Activated CD4-positive, alpha-beta memory T cell treated with anti-CD3 and anti-CD28 coated beads for 36 hours (primary cell): ENCODE results near the gene NEUROD2. TPM values are rescaled to one million over a fixed set of nuclear protein-coding genes. Genes with fewer than 3 reads are reported as not detected.

Experiments
- CTCF ChIA-PET: fragments of 350-600 bp; sonication (Branson Sonifier 250); formaldehyde crosslinking; loops from one replicate; lab custom pipeline; 2021; ENCODE audit warnings: antibody characterized with exemption, inconsistent platforms; lab: Charles Lee
- POLR2A ChIA-PET: fragments of 350-600 bp; sonication (Branson Sonifier 250); formaldehyde crosslinking; loops from one replicate; lab custom pipeline; 2021; ENCODE audit warnings: antibody characterized with exemption; lab: Charles Lee
- DNase-seq: peaks from one replicate; pipeline ENCODE4 v3.0.0-alpha.2; 2020
- H3K27ac Mint-ChIP-seq: one replicate; pipeline ENCODE4 v1.8.0; 2021; ENCODE audit warnings: mixed read lengths
- H3K27me3 Mint-ChIP-seq: one replicate; pipeline ENCODE4 v1.8.0; 2021; ENCODE audit warnings: mixed read lengths
- H3K36me3 Mint-ChIP-seq: one replicate; pipeline ENCODE4 v1.8.0; 2021; ENCODE audit warnings: mixed read lengths
- H3K4me1 Mint-ChIP-seq: one replicate; pipeline ENCODE4 v1.8.0; 2021; ENCODE audit warnings: low read depth, mixed read lengths
- H3K4me3 Mint-ChIP-seq: one replicate; pipeline ENCODE4 v1.8.0; 2021; ENCODE audit warnings: mild to moderate bottlenecking, mixed read lengths
- H3K9me3 Mint-ChIP-seq: one replicate; pipeline ENCODE4 v1.8.0; 2021; ENCODE audit warnings: mixed read lengths
- intact Hi-C: fragments of 100-400 bp; cut with micrococcal nuclease; formaldehyde crosslinking; loops from one replicate; pipeline ENCODE4 v1.15.1; 2023
- total RNA-seq, 2 experiments: library from RNA; stranded (reverse); gene quantifications; one replicate each; pipeline ENCODE4 v1.2.3, GENCODE V29; 2021

The NEUROD2 gene
- total RNA-seq, 2 experiments from 2014 or later, result not detected

DNA sequence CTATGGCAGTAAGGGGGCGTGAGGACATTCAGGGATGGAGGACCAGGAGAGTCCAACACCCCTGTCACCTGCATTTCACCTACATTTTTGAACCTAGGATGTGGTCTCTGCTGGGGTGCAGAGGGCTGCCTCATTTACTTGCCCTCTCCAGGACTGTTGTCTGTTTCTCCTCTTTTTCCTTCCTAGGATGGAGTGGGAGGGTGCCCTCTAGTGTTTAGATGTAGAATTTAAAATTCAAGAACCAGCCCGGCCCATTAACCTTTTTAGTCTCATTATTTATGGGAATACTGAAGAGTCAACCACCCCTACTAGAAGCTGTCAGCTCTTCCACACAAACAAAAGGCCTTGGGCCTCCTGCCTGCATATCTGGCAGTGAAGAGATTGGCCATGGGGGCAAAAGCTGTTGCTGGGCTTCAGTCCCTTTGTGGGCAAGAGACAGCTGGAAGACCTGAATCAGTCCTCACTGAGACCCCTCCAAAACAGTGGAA is 26.7 kb upstream of the NEUROD2 start:
- Mint-ChIP-seq H3K36me3 (peaks cover 3% of the 10 kb centered on the region), H3K27ac (no peak overlapping the region), H3K9me3 (no peaks in the 10 kb centered on the region), H3K4me3 (no peak overlapping the region), H3K4me1 (peaks cover 32% of the 10 kb centered on the region), H3K27me3 (peaks cover 7% of the 10 kb centered on the region)
- no peak for DNase-seq
- ChIA-PET CTCF (interaction anchor here (0.6 to 7.6 kb wide), 20 partner anchors 10 to 1031 kb away, joined by 3 to 178 read pairs (median 3); partner anchors contain the start of genes MIEN1 and TCAP), POLR2A (no interaction called here)
- intact Hi-C loops, result loop anchor here (1.0 kb wide), 1 partner anchor 12 kb away; no protein-coding TSS in a partner anchor

DNA sequence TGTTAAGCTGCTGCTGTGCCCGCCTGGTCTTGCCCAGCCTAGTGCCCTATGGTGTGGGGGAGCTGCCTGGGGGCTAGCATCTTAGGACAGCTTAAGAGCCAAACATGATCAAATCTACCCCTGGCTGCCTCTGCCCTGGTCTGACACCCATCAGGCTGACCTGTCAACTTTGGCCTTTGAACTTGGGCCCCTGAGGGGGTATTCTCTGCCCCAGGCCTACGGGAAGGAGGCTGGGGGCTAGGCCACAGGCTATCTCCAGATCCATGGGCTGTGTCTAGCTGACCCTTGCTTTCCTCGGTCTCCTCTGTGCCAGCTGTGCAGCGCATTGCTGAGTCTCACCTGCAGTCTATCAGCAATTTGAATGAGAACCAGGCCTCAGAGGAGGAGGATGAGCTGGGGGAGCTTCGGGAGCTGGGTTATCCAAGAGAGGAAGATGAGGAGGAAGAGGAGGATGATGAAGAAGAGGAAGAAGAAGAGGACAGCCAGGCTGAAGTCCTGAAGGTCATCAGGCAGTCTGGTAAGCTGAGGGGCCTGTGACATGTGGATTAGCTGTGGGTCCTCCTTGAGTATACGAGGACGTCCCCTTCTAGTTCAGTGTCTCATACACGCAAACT is 26.0 kb upstream of the NEUROD2 start:
- Mint-ChIP-seq H3K4me3 (no peak overlapping the region), H3K9me3 (no peaks in the 10 kb centered on the region), H3K4me1 (peaks cover 25% of the 10 kb centered on the region), H3K36me3 (peaks cover 3% of the 10 kb centered on the region), H3K27ac (no peak overlapping the region), H3K27me3 (peaks cover 8% of the 10 kb centered on the region)
- ChIA-PET CTCF (interaction anchor here (0.6 to 7.6 kb wide), 11 partner anchors 11 to 246 kb away, joined by 3 to 178 read pairs (median 5); partner anchors contain the start of gene MIEN1), POLR2A (no interaction called here)
- DNase-seq, result no peak
- intact Hi-C loops, result loop anchor here (1.0 kb wide), 1 partner anchor 11 kb away; no protein-coding TSS in a partner anchor

DNA sequence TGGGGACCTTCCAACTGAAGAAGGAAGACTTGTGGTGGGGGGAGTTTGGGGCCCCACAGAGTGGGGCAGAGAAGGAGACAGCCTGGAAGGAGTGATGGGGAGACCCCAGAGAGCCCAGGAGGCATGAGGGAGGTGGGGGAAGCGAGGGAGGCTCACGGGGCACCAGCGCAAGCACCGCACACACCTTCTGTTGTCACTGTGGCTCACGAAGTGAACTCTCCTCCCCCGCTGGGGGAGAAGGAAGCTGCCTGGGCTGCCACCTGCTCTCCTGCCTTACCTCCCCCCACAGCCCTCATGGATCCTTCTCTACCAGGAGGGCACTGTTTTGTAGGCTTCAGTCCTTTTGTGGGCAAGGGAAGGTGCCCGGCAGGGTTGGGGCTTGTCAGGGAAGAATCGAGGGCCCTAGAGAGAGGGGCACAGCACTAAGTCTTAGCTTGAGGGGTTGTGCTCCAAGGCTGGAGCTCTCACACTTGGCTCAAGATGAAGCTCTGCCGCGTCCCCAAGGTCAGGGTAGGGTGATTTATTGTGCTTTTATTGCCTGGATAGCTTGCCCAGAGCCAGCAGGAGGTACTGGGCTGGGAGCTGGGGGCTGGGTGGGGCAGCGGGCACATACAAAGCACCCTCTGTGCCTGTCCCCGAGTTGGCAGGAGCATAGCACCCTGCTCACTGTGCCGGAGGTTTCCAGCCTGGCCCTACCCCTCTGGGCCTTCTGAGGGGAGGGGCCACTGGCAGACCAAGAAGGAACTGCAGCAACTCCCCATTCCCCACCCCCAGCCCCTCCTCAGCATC is 24.6 kb upstream of the NEUROD2 start:
- ChIA-PET POLR2A (no interaction called here), CTCF (interaction anchor here (1.6 to 7.6 kb wide), 4 partner anchors 11 to 84 kb away, joined by 4 to 178 read pairs (median 24); no protein-coding TSS in a partner anchor)
- Mint-ChIP-seq H3K27me3 (peaks cover 19% of the 10 kb centered on the region), H3K4me1 (peaks cover 13% of the 10 kb centered on the region), H3K4me3 (no peak overlapping the region), H3K27ac (no peak overlapping the region), H3K36me3 (no peaks in the 10 kb centered on the region), H3K9me3 (no peaks in the 10 kb centered on the region)
- DNase-seq, result no peak
- intact Hi-C loops, result no loop called here

DNA sequence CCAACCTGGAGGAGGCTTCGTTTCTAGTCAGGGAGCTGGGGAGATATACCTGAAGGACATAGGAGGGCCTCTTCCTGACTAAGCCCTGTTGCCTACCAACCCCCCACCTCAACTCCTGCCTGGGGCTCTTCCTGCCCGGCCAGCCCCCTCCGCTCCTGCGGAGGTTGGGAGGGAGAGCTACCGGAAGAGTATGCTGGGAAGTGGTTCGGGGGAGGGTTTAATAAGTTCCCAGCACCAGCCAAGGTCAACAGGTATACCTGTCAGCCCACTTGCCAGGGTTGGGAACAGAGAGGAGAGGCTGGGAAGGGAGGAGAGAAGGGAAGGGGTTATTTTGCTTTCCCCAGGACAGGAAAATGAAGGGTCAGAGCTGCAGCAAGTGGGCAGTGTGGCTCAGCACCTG is 23.7 kb upstream of the NEUROD2 start:
- intact Hi-C loops, result no loop called here
- no peak for DNase-seq
- H3K27me3 Mint-ChIP-seq, result peaks cover 24% of the 10 kb centered on the region
- H3K27ac Mint-ChIP-seq, result no peak overlapping the region
- POLR2A ChIA-PET, result interaction anchor here (0.6 kb wide), 1 partner anchor 8 kb away, joined by 7 read pairs; no protein-coding TSS in a partner anchor
- CTCF ChIA-PET, result interaction anchor here (1.4 to 7.6 kb wide), 2 partner anchors 10 to 22 kb away, joined by 9 to 178 read pairs; no protein-coding TSS in a partner anchor
- no peaks in the 10 kb centered on the region for H3K36me3 Mint-ChIP-seq
- H3K9me3 Mint-ChIP-seq, result no peaks in the 10 kb centered on the region
- H3K4me3 Mint-ChIP-seq, result no peak overlapping the region
- peaks cover 12% of the 10 kb centered on the region for H3K4me1 Mint-ChIP-seq

DNA sequence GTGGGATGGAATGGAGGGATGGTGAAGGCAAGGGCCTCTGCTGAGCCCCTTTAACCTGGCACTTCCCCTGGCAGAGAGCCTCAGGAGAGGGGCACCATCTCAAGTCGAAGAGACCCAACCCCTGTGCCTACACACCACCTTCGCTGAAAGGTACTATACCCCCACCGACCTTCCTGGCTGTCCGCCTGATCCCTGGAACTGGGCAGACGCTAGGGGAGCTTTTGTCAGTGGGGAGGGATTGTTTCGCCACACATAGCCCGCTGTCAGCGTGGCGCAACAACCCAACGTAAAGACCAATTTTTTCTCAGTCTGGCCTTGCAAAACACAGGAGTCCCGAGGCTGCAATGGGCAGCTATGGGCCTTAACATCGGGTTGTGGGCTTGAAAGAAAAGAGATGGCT is 22.2 kb upstream of the NEUROD2 start:
- Mint-ChIP-seq H3K4me1 (peaks cover 11% of the 10 kb centered on the region), H3K9me3 (no peaks in the 10 kb centered on the region), H3K27ac (no peak overlapping the region), H3K27me3 (peaks cover 38% of the 10 kb centered on the region), H3K36me3 (no peaks in the 10 kb centered on the region), H3K4me3 (no peak overlapping the region)
- DNase-seq, result no peak
- intact Hi-C loops, result no loop called here
- CTCF ChIA-PET, result interaction anchor here (7.6 kb wide), 1 partner anchor 8 kb away, joined by 178 read pairs; no protein-coding TSS in a partner anchor
- POLR2A ChIA-PET, result no interaction called here

- POLR2A ChIA-PET, result no interaction called here
- no peak overlapping the region for H3K4me3 Mint-ChIP-seq
- no peaks in the 10 kb centered on the region for H3K9me3 Mint-ChIP-seq
- DNase-seq, result no peak
- intact Hi-C loops, result no loop called here
- CTCF ChIA-PET, result interaction anchor here (7.6 kb wide), 1 partner anchor 8 kb away, joined by 178 read pairs; no protein-coding TSS in a partner anchor
- no peak overlapping the region for H3K27ac Mint-ChIP-seq
- no peaks in the 10 kb centered on the region for H3K36me3 Mint-ChIP-seq
- peaks cover 11% of the 10 kb centered on the region for H3K4me1 Mint-ChIP-seq
- peaks cover 39% of the 10 kb centered on the region for H3K27me3 Mint-ChIP-seq
Observed at GRCh38 chr17:39629494-39629880, 21.8 kb upstream of the NEUROD2 start.

DNA sequence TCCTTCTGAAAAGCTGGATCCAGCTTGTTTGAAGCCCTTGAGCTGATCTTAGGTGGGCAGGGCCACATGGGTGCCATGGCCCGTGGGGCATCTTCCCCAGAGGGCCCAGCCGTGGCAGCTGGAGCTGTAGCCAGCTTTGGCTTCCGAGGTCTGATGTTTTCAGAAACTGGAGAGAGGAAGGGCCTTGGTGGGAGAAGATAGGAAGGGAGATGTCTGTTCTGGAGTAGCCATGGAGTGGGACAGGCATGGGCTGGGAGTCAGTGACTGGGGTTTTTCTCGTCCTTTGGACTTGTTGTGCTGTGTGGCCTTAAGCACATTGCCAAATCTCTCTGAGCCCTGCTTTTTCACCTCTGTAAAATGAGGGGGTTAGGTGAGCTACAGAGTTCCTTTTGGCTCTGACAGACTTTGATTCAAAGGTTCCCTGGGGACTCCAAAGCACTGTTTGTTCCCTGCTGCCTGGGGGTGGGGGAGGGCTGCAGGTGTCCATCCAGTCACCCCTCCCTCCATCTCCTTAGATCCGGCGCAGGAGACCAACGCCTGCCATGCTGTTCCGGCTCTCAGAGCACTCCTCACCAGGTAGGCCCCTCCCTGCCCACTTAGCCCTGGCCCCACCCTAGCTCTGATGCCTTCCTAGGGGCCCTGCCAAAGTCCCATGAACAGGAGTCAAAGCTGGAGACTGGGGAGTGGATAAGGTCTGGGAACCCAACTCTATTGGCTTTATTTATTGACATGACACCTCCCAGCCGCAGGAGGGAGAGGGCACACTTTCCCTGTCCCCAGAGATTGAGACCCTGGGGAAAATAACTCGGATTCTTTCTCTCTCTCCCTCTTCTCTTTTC is 21.2 kb upstream of the NEUROD2 start:
- Mint-ChIP-seq H3K27ac (no peak overlapping the region), H3K9me3 (no peaks in the 10 kb centered on the region), H3K4me3 (no peak overlapping the region), H3K4me1 (peaks cover 11% of the 10 kb centered on the region), H3K36me3 (no peaks in the 10 kb centered on the region), H3K27me3 (peaks cover 41% of the 10 kb centered on the region)
- intact Hi-C loops, result no loop called here
- POLR2A ChIA-PET, result no interaction called here
- CTCF ChIA-PET, result interaction anchor here (1.5 to 7.6 kb wide), 2 partner anchors 7 to 10 kb away, joined by 5 to 178 read pairs; no protein-coding TSS in a partner anchor
- DNase-seq, result no peak

DNA sequence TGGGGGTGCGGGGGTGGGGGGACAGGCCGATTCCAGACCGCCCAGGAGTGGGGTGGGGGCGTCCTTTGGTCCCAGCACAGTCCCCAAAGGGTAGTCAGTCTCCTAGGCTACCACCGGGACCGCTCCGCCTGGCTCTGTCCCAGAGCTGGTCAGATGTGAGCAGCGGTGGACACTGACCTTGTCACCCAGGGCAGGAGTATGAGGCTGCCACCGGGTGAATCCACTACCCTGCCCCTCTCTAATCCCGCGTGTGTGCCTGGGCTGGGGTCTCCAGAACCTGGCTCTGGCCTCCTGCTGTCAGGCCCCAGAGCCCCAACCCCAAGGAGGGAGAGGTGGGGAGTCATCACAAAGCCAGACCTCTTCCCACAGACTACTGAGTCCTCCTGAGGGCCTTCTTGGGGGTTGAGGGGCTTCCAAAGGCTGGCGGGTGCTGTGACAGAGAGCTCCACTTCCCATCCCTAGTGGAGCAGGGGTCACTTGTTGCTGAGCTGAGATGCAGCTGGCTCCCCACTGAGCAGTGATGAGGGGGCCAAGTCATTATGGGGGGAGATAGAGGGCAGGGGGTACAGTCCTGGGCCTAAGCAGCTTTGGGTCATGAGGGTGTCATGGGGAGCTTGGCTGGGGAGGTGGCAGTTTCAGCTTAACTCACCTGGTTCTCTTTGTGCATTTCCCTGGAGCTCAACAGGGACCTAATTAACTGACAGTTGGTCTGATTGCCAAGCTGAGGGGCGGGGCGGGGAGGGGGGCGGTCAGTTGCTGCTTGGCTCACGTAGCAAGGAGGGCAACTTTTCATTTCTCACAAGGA is 20.2 kb upstream of the NEUROD2 start:
- intact Hi-C loops, result no loop called here
- POLR2A ChIA-PET, result no interaction called here

GRCh38 chr17:39627047-39627711 is 19.5 kb upstream of the NEUROD2 start:
- no peak for DNase-seq
- Mint-ChIP-seq H3K27me3 (peaks cover 41% of the 10 kb centered on the region), H3K4me3 (no peak overlapping the region), H3K36me3 (no peaks in the 10 kb centered on the region), H3K27ac (no peak overlapping the region), H3K4me1 (peaks cover 23% of the 10 kb centered on the region), H3K9me3 (no peaks in the 10 kb centered on the region)
- CTCF ChIA-PET, result interaction anchor here (1.5 kb wide), 2 partner anchors 8 to 103 kb away, joined by 3 to 5 read pairs; partner anchors contain the start of gene MIEN1
- POLR2A ChIA-PET, result no interaction called here
- intact Hi-C loops, result no loop called here

More for the DNA sequence above, 20.2 kb upstream of the NEUROD2 start:
- H3K4me3 Mint-ChIP-seq, result no peak overlapping the region
- H3K4me1 Mint-ChIP-seq, result peaks cover 17% of the 10 kb centered on the region
- CTCF ChIA-PET, result interaction anchor here (1.5 kb wide), 2 partner anchors 9 to 103 kb away, joined by 3 to 5 read pairs; partner anchors contain the start of gene MIEN1
- H3K27ac Mint-ChIP-seq, result no peak overlapping the region
- no peak for DNase-seq
- no peaks in the 10 kb centered on the region for H3K36me3 Mint-ChIP-seq
- peaks cover 41% of the 10 kb centered on the region for H3K27me3 Mint-ChIP-seq
- H3K9me3 Mint-ChIP-seq, result no peaks in the 10 kb centered on the region

GRCh38 chr17:39626171-39627046 is 18.7 kb upstream of the NEUROD2 start, which contains the start of gene PPP1R1B:
Gene PPP1R1B (plus strand): TSS chr17:39626952. CDS start chr17:39627393, 441 bp downstream.
- Mint-ChIP-seq H3K27ac (no peak within 1 kb of the TSS), H3K4me3 (no peak within 1 kb of the TSS), H3K9me3 (no peaks in the 10 kb centered on the region), H3K27me3 (peaks cover 36% of the 10 kb centered on the region), H3K36me3 (no peaks in the 10 kb centered on the region), H3K4me1 (peaks cover 28% of the 10 kb centered on the region)
- intact Hi-C loops, result no loop called here
- ChIA-PET CTCF (interaction anchor here (1.5 to 8.6 kb wide), 5 partner anchors 7 to 104 kb away, joined by 3 to 178 read pairs (median 11); partner anchors contain the start of gene MIEN1), POLR2A (no interaction called here)
- peak; percentile 51 for DNase-seq
